ENCODE data around the gene DSP.
A peak's percentile ranks its signal among the peaks of the same experiment; 100 is the strongest.

DSP gene

GRCh38 chr6:7505189-7505699, 36.2 kb upstream of the DSP start:
- Histone ChIP-seq H3K4me3 (no peak overlapping the region), H3K36me3 (no peaks in the 10 kb centered on the region), H4K20me1 (no peaks in the 10 kb centered on the region), H3K9me3 (replicated peaks in 1 of 11) (no peaks in the 10 kb centered on the region), H3K4me1 (peaks cover 0 to 11% (median 3%) of the 10 kb centered on the region in 10 experiments; a peak in 8 of 20 replicates), H3K4me2 (peak overlapping the region in 4 of 11 experiments; percentile 22 to 65 (median 34); a peak in 5 of 22 replicates), H3K9ac (no peak overlapping the region), H3K27me3 (no peaks in the 10 kb centered on the region), H3K27ac (no peak overlapping the region)
- no peak for TF ChIP-seq Cebpa-rat (IDR thresholded peaks at IDR 0.05)

GRCh38 chr6:7507600-7507999, 33.9 kb upstream of the DSP start:
- Histone ChIP-seq H3K27me3 (no peaks in the 10 kb centered on the region), H3K4me1 (peaks cover 0 to 11% (median 3%) of the 10 kb centered on the region in 10 experiments; a peak in 8 of 20 replicates), H3K9ac (no peak overlapping the region), H3K27ac (no peak overlapping the region), H4K20me1 (no peaks in the 10 kb centered on the region), H3K36me3 (no peaks in the 10 kb centered on the region), H3K9me3 (replicated peaks in 1 of 11) (no peaks in the 10 kb centered on the region), H3K4me3 (no peak overlapping the region), H3K4me2 (no peak overlapping the region)
- TF ChIP-seq Cebpa-rat (IDR thresholded peaks at IDR 0.05) = no peak

- no peaks in the 10 kb centered on the region for H3K27me3 ChIP-seq
- H3K4me2 ChIP-seq = no peak overlapping the region
- no peaks in the 10 kb centered on the region for H3K4me1 ChIP-seq
- H3K9ac ChIP-seq = no peak overlapping the region
- H3K27ac ChIP-seq = no peak overlapping the region
- no peaks in the 10 kb centered on the region for H3K36me3 ChIP-seq
- H3K9me3 ChIP-seq (replicated peaks in 1 of 11) = no peaks in the 10 kb centered on the region
- no peak for TF ChIP-seq Cebpa-rat (IDR thresholded peaks at IDR 0.05)
- H3K4me3 ChIP-seq = no peak overlapping the region
- no peaks in the 10 kb centered on the region for H4K20me1 ChIP-seq
These were observed 29.2 kb upstream of the DSP start for GRCh38 chr6:7512320-7512719.

GRCh38 chr6:7513529-7513928, 27.9 kb upstream of the DSP start:
- Histone ChIP-seq H3K27me3 (no peaks in the 10 kb centered on the region), H3K4me2 (no peak overlapping the region), H3K4me1 (no peaks in the 10 kb centered on the region), H4K20me1 (no peaks in the 10 kb centered on the region), H3K9me3 (replicated peaks in 1 of 11) (no peaks in the 10 kb centered on the region), H3K27ac (no peak overlapping the region), H3K4me3 (no peak overlapping the region), H3K36me3 (no peaks in the 10 kb centered on the region), H3K9ac (no peak overlapping the region)
- no peak for TF ChIP-seq Cebpa-rat (IDR thresholded peaks at IDR 0.05)

- no peak for TF ChIP-seq Cebpa-rat (IDR thresholded peaks at IDR 0.05)
- no peaks in the 10 kb centered on the region for H4K20me1 ChIP-seq
- H3K4me1 ChIP-seq = no peaks in the 10 kb centered on the region; a peak in 1 of 20 replicates
- H3K4me3 ChIP-seq = no peak overlapping the region
- no peak overlapping the region for H3K27ac ChIP-seq
- no peaks in the 10 kb centered on the region for H3K36me3 ChIP-seq
- no peak overlapping the region for H3K9ac ChIP-seq
- H3K4me2 ChIP-seq = no peak overlapping the region
- H3K27me3 ChIP-seq = no peaks in the 10 kb centered on the region
- H3K9me3 ChIP-seq (replicated peaks in 1 of 11) = no peaks in the 10 kb centered on the region
These were observed 26.1 kb upstream of the DSP start for GRCh38 chr6:7515363-7515762.

GRCh38 chr6:7518877-7519276, 22.6 kb upstream of the DSP start:
- Histone ChIP-seq H3K4me3 (no peak overlapping the region), H3K27ac (no peak overlapping the region), H3K27me3 (no peaks in the 10 kb centered on the region), H3K9ac (no peak overlapping the region), H4K20me1 (no peaks in the 10 kb centered on the region), H3K9me3 (replicated peaks in 1 of 11) (no peaks in the 10 kb centered on the region), H3K4me1 (no peaks in the 10 kb centered on the region; a peak in 1 of 20 replicates), H3K4me2 (no peak overlapping the region), H3K36me3 (no peaks in the 10 kb centered on the region)
- no peak for TF ChIP-seq Cebpa-rat (IDR thresholded peaks at IDR 0.05)

- Histone ChIP-seq H3K4me3 (no peak overlapping the region), H3K9me3 (replicated peaks in 1 of 11) (no peaks in the 10 kb centered on the region)
- TF ChIP-seq Cebpa-rat (IDR thresholded peaks at IDR 0.05) = no peak
These were observed 18.6 kb upstream of the DSP start for GRCh38 chr6:7522873-7523272.

GRCh38 chr6:7523922-7524321, 17.5 kb upstream of the DSP start:
- Histone ChIP-seq H3K9me3 (replicated peaks in 1 of 11) (no peaks in the 10 kb centered on the region), H3K27me3 (no peaks in the 10 kb centered on the region), H3K36me3 (no peaks in the 10 kb centered on the region), H3K9ac (no peak overlapping the region), H3K4me3 (no peak overlapping the region), H3K27ac (no peak overlapping the region), H3K4me1 (no peaks in the 10 kb centered on the region; a peak in 1 of 20 replicates), H3K4me2 (no peak overlapping the region), H4K20me1 (no peaks in the 10 kb centered on the region)
- no peak for TF ChIP-seq Cebpa-rat (IDR thresholded peaks at IDR 0.05)

More at GRCh38 chr6:7522873-7523272, 18.6 kb upstream of the DSP start:
- Histone ChIP-seq H3K36me3 (no peaks in the 10 kb centered on the region), H3K9ac (no peak overlapping the region), H3K4me1 (no peaks in the 10 kb centered on the region; a peak in 1 of 20 replicates), H3K4me2 (no peak overlapping the region), H4K20me1 (no peaks in the 10 kb centered on the region), H3K27me3 (no peaks in the 10 kb centered on the region), H3K27ac (no peak overlapping the region)

- no peaks in the 10 kb centered on the region for H4K20me1 ChIP-seq
- peak overlapping the region in 1 of 11 experiments; percentile 15; a peak in 1 of 22 replicates for H3K4me2 ChIP-seq
These were observed 14.7 kb upstream of the DSP start for GRCh38 chr6:7526755-7527154.

GRCh38 chr6:7528565-7528964, 12.9 kb upstream of the DSP start:
- Histone ChIP-seq H3K9me3 (replicated peaks in 1 of 11) (no peaks in the 10 kb centered on the region), H3K4me3 (no peak overlapping the region), H3K27ac (no peak overlapping the region), H3K27me3 (no peaks in the 10 kb centered on the region), H3K4me2 (no peak overlapping the region), H3K36me3 (no peaks in the 10 kb centered on the region), H4K20me1 (no peaks in the 10 kb centered on the region), H3K4me1 (no peaks in the 10 kb centered on the region), H3K9ac (no peak overlapping the region)
- TF ChIP-seq Cebpa-rat (IDR thresholded peaks at IDR 0.05) = no peak

More at GRCh38 chr6:7526755-7527154, 14.7 kb upstream of the DSP start:
- H3K27me3 ChIP-seq = no peaks in the 10 kb centered on the region
- H3K36me3 ChIP-seq = no peaks in the 10 kb centered on the region
- no peak overlapping the region for H3K4me3 ChIP-seq
- H3K27ac ChIP-seq = no peak overlapping the region
- no peaks in the 10 kb centered on the region for H3K4me1 ChIP-seq
- no peak for TF ChIP-seq Cebpa-rat (IDR thresholded peaks at IDR 0.05)
- no peak overlapping the region for H3K9ac ChIP-seq
- H3K9me3 ChIP-seq (replicated peaks in 1 of 11) = no peaks in the 10 kb centered on the region
